ENCODE results near the gene GDI1. TPM values are rescaled to one million over a fixed set of nuclear protein-coding genes. Genes with fewer than 3 reads are reported as not detected.
"Not testable (repeated sequence)": the region's sequence is repeated elsewhere in the genome, so short reads cannot be mapped to it uniquely, and the experiment has no call there.

GDI1 gene
- total RNA-seq: 108 TPM
- long read RNA-seq, transcript GDI1-204 (11 exons, 2,474 nt): major isoform, 107 of 156 reads
- long read RNA-seq, partial matches to known transcripts: 10 of 156 reads
- long read RNA-seq, other reads (novel, unspliced or antisense): 36 of 156 reads

DNA sequence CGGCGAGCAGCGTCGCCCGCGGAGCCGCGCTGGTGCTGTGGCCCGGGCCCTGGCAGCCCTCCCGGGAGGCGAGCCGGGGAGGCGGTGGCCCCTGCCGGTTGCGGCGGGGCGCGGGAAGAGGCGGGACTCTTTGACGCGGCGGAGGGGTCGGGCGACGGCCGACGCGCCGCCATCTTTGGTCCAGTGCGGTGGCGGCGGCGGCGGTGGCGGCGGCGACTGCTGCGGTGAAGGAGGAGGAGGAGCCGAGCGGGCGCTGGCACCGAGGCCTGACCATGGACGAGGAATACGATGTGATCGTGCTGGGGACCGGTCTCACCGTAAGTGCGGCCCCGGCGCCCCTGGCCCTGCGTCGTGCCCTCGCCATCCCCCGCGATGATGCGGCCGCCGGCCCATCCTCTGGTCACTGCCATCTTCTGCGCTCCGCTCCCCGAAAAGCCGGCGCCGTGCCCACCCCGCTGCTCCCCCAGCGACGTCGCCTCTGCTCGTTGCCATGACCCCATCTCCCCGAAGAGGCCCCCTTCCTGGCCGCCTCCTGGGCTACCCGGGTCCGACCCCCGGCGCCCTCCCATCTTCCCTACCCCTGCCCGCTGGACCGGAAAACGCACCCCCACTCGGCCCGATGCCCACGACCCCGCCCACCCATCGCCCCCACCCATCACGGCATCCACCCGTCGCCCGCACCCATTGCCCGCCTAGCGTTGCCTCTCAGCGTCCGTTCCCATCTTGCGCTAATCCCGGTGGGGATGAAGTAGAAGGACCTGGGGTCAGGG lies at the start of gene GDI1:
TSS of gene GDI1 (plus strand) at position 172 of the 770 bp plus-strand sequence. CDS start at position 273, 101 bp downstream.
- Histone ChIP-seq H3K4me1 (no peaks in the 10 kb centered on the region), H3K4me3 (peak within 1 kb of the TSS; percentile 75), H3K36me3 (peaks cover 25% of the 10 kb centered on the region), H3K27me3 (no peaks in the 10 kb centered on the region), H3K27ac (peak within 1 kb of the TSS; percentile 74), H3K9me3 (no peaks in the 10 kb centered on the region)
- intact Hi-C loops (cut with DNase I): no loop called here
- ATAC-seq (peak; percentile 85), DNase-seq (peak; percentile 82)
- TF ChIP-seq, protein P1, sequence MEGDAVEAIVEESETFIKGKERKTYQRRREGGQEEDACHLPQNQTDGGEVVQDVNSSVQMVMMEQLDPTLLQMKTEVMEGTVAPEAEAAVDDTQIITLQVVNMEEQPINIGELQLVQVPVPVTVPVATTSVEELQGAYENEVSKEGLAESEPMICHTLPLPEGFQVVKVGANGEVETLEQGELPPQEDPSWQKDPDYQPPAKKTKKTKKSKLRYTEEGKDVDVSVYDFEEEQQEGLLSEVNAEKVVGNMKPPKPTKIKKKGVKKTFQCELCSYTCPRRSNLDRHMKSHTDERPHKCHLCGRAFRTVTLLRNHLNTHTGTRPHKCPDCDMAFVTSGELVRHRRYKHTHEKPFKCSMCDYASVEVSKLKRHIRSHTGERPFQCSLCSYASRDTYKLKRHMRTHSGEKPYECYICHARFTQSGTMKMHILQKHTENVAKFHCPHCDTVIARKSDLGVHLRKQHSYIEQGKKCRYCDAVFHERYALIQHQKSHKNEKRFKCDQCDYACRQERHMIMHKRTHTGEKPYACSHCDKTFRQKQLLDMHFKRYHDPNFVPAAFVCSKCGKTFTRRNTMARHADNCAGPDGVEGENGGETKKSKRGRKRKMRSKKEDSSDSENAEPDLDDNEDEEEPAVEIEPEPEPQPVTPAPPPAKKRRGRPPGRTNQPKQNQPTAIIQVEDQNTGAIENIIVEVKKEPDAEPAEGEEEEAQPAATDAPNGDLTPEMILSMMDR (IDR thresholded peaks at IDR 0.05): no peak

DNA sequence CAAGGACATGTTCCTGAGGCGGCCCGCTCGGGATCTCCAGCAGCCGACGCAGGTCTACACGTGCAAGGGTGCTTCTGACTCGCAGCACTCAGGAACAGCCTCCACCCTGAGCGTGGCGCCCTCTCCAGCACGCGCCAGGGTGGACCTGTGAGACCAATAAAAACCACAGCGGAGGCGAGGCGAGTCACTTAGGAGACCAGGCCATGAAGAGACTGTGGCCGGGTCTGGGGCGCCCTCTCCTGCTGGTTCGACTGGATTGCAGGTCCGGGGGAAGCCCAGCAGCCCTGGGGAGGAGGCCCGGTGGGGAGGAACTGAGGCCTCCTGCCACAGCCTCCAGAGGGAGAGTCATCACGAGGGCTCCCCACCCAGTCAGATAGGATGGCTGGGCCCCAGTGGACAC lies 48.9 kb upstream of the GDI1 start:
- H3K4me3 ChIP-seq; H3K27ac ChIP-seq; H3K36me3 ChIP-seq; H3K27me3 ChIP-seq; intact Hi-C loops (cut with DNase I); H3K9me3 ChIP-seq; H3K4me1 ChIP-seq; DNase-seq: not testable (repeated sequence)
- ATAC-seq: peak; percentile 65

DNA sequence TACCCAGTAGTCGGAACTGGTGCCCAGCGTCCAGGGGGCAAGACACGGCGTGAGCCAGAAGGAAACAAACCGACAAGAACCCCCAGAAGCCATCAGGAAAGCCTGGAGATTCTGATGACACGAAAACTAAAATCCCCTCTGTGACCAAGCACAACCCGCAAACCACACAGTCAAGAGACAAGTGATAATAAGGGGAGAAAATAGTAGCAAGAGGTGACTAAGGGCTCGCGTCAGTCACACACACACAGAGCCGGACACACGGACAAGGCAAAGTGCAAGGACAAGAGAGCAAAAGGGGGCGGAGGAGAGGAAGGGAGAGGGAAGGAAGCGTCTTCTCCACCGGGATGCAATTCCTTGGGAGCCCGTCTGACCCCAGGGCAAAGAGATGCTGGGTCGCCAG lies 48.3 kb upstream of the GDI1 start:
- H3K4me1 ChIP-seq; intact Hi-C loops (cut with DNase I); ATAC-seq; H3K9me3 ChIP-seq; H3K36me3 ChIP-seq; H3K27me3 ChIP-seq; H3K4me3 ChIP-seq; H3K27ac ChIP-seq; DNase-seq: not testable (repeated sequence)

DNA sequence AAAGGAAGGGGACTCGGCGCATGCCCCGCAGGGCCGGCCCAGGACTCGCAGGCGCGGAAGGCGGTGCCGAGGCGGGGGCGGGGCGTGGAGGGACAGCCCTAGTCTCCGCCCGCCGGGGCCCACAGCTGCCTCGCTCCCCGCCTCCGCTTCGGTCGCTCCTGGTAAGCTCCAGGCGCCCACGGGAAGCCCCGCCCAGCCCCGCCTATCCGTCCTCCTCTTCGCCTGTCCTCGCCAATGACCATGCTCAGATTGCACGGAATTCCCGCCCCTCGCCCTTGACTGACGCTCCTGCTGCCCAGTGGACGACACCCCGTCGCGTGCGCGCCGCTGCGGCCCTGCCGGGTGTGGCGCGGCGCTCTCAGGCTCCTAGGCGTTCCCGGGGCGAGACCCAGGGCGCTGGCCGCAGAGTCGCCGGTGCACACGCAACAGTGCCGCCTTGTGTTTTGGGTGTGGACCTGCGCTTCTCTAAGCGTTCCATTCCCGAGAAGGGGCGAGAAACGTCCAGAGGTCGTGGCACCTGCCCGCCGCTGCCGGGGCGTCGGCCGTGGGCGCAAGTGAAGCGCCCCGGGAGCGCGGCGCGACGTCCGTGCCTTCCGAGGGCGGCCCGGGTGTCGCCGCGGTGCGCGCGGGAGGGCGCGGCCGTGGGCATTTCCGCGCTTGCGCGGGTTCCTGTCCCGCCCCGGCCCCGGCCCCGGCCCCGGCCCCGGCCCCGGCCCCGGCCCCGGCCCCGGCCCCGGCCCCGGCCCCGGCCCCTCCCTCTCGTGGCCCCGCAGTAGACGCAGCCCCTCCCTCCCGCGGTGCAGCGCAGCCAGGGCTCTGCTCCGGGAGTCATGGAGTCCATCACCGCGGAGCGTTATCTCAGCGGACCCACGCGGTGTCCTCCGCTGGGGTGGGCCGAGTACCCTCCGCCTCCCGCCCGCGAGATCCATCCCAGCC lies 46.9 kb upstream of the GDI1 start:
- H3K27me3 ChIP-seq; H3K27ac ChIP-seq; H3K4me3 ChIP-seq; H3K4me1 ChIP-seq; H3K9me3 ChIP-seq; intact Hi-C loops (cut with DNase I); DNase-seq; H3K36me3 ChIP-seq: not testable (repeated sequence)
- peak; percentile 90 for ATAC-seq

DNA sequence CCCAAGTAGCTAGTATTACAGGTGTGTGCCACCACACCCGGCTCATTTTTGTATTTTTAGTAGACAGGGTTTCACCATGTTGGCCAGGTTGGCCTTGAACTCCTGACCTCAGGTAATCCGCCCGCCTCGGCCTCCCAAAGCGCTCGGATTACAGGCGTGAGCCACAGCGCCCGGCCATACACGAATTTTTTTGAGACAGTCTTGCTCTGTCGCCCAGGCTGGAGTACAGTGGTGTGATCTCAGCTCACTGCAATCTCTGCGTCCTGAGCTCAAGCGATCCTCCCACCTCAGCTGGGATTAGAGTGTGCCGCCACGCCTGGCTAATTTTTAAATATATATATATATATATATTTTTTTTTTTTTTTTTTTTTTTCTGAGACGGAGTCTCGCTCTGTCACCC lies 40.6 kb upstream of the GDI1 start:
- H3K27ac ChIP-seq; intact Hi-C loops (cut with DNase I); ATAC-seq; H3K27me3 ChIP-seq; H3K4me1 ChIP-seq; H3K9me3 ChIP-seq; DNase-seq: not testable (repeated sequence)
- Histone ChIP-seq H3K4me3 (peak overlapping the region; percentile 71), H3K36me3 (peaks cover 15% of the 10 kb centered on the region)

DNA sequence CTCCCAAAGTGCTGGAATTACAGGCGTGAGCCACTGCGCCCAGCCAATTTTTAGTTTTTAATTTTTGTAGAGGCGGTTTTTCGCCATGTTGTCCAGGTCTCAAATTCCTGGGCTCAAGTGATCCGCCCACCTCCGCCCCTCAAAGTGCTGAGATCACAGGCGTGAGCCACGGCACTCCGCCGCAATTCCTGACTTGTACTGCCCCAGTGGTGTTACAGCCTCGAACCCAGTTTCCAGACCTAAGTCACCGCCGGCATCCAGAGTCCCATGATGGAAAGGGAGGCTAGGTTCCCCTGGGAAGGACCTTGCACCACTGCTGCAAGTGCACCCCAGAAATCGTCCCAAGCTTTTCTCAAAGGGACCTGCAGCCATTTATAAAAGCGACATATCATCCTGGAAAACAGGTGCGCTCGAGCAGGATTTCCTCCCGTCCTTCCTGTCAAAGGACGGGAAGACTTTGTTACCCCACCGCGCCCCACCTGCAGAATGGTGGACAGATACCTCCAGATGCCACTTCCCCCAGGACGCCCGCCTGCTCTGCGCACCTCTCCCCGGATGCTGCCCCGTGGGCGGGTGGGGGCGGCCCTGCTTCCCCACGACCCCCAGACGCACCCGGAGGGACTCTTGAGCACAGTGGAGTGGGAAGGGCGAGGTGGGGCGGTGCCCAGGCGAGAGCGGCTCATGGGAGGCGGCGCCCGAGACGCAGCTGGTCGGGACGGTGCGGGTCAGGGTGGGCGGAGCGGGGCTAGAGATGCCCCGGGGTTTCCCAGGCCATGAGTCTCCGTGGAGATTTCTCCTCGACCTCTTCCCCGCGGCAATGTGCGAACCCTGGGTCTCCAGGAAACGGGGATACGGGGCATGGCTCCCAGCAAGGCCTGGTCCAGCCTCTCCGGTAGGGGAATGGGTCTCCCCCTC lies 39.7 kb upstream of the GDI1 start:
- Histone ChIP-seq H3K4me3 (peak overlapping the region; percentile 71), H3K27ac (peak overlapping the region; percentile 98), H3K27me3 (no peaks in the 10 kb centered on the region), H3K36me3 (peaks cover 15% of the 10 kb centered on the region), H3K9me3 (no peaks in the 10 kb centered on the region), H3K4me1 (peaks cover 3% of the 10 kb centered on the region)
- peak; percentile 86 for ATAC-seq
- DNase-seq: peak; percentile 91
- intact Hi-C loops (cut with DNase I): no loop called here
- TF ChIP-seq, protein P1 (IDR thresholded peaks at IDR 0.05): no peak
